NCI-H524 treated with DMSO at 0.1 percent for 48 hours (cell line): ENCODE measurements around the gene TRPM3.
"Not testable (repeated sequence)": the region's sequence is repeated elsewhere in the genome, so short reads cannot be mapped to it uniquely, and the experiment has no call there.

Experiments
- DNase-seq: peaks from one replicate; lab custom pipeline; 2025; lab: John Stamatoyannopoulos, UW

The TRPM3 gene

DNA sequence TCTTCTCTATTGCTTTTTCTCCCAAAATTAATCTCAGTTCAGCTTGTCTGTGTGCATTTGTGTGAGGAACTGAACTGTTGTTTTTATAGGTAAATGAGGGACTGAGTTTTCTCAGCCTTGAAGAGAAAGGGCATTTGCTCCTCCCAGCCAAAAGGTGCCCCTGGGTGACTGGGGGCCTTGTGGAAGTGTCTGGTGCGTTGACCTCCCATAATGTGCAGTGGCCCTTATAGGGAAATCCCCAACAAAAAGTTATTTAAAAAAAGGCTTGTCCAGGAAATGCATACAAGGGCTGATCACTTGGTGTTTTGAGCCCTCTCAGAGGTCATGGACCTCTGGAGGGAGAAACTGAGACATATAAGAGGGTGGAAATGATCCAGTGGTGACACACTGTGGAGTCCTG is 467.3 kb downstream of the TRPM3 start:
- no peak for DNase-seq

DNA sequence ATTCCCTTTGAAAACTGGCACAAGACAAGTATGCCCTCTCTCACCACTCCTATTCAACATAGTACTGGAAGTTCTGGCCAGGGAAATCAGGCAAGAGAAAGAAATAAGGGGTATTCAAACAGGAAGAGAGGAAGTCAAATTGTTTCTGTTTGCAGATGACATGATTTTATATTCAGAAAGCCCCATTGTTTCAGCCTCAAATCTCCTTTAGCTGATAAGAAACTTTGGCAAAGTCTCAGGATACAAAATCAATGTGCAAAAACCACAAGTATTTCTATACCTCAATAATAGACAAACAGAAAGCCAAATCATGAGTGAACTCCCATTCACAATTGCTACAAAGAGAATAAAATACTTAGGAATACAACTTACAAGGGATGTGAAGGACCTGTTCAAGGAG is 476.8 kb downstream of the TRPM3 start:
- DNase-seq, result not testable (repeated sequence)

DNA sequence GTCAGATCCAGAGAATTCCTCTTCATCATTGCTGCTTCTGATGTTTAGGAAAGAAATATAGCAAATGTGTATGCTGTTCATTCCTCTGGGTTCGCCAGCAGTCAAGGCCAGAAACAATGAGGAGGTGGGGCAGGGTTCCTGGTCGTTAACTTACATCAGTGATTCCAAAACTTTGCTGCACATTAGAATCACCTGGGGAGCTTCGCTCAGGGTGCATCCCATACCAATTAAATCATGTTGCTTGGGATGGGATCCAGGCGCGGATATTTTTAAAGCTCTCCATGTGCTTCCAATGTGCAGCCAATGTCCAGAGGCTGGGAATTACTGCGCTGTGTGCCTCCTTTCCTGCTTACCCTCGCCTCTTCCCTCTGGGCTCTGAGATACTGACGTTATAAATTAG is 479.1 kb downstream of the TRPM3 start:
- no peak for DNase-seq

DNA sequence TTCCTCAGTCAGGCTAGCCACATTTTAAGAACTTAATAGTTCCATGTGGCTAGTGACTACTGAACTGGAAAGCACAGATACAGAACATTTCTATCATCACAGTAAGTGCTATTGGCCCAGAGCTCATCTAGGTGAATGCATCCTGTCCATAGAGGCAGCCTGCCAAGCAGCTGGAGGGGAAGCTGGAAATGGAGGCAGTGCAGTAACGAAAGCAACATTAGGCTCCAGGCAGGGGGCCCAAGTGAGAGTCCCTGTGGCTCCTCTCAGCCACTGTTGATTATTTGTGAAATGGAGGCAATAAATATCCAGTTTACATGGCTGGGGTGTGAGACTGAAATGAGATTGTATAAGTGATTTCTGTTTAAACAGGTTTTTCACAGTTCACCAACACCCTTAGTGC is 479.8 kb downstream of the TRPM3 start:
- no peak for DNase-seq

DNA sequence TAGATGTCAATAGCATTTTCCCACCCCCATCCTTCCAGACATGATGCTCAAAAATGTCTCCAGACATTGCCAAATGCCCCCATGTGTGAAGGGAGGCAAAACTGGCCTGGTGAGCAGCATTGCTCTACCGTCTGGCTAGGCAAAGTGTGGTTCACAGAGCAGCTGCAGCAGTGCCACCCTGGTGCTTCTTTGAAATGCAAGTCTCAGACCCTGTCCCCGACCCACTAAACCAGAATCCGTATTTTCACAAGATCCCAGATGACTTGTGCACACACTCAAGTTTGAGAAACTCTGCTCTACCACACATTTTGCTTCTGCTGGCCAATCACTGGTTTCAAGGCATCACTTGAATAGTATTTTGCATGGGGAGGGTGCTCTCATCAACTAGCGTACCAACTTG is 480.4 kb downstream of the TRPM3 start:
- DNase-seq, result no peak

DNA sequence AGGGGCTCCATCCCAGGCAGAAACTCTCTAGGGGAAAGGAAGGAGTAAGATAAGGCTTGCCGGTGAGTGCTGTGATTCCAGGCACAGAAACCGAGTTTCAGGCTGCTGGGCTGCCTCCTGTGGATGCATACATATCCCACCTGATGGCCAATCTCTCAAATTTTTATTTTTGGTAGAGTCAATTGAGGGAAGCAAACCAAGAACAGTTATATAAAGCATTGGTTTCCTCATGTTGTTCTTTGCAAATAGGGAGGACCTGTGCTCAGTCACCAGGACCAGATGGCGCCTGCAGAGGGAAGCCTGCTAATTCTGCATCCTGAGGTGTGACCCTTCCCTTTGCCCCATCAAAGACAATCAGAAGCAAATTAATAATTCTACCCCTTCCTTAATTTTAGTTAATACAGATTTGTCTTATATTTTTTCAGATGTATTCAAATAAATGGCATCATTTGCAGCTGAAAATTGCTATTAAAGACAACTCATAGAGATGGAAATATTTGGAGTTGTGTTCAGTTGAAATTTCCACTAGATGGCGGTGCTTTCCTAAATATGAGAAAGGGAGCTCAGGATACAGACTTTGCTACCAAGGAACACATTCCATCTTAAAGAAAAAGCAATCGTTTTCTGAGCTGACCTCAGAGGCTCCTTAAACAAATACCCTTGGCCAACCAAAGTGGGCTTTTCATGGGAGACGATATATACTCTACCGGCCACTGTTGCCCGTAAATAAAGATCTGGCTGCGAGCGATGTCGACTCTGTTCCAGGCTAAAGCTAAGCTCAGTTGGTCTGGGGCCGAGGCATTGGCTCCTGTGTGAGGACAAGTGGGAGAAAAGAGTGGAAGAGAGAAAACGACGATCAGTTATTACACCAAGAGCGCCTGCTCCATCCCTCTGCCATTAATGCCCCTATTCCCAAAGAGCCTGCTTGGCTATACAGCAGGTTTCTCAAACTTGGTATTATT is 481.3 kb downstream of the TRPM3 start:
- no peak for DNase-seq

DNA sequence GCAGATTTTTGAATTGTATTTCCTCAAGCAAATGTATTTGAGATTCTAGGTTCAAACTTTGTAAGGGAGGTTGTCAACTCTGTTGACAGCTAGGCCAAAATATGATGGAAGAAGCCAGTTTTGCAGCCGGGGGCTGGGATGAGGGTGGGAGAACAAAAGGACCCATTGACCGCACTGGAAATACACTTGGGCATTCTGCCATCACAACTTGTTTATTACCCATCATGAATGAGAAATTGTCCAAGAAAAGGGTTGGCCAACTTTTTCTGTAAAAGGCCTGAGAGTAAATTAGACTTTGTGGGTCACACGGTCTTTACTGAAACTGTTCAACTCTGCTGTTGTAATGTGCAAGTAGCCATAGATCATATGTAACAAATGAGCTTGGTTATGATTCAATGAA is 485.6 kb downstream of the TRPM3 start:
- DNase-seq, result no peak

DNA sequence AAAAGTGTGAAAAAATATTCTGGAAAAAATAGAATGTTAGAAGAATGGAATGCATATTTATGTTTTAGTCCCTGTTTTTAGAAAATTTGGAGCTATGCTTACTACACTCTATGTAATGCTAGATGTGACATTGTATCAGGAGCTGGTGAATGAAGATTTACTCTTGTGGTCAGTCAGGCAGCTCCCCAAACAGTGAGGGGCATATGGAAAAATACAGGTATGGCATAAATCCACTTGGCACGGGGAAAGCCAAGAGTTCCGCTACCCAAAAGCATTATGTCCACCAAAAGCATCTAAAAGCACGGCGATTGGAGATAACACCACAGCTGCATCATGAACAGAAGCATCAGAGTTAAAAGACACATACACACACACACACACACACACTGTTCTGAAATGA is 486.7 kb downstream of the TRPM3 start:
- DNase-seq, result no peak

DNA sequence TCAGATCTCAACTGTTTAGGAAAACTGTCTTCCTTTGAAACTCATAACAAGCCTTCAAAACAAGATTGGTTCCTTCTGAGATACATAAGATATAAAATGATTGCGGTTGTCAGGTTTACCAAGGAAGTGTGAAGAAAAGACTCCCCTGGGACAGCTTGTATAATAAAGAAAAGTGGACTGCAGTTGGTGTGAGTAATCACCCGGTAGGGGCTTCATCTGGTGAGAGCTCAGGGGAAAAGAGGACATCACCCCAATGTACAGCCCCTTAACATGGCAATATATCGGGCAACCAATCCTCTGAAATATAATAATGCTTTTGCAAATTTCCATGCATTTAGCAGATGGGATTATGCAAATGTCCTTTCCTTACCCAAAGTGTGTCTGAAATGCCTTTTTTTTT is 490.4 kb downstream of the TRPM3 start:
- no peak for DNase-seq

DNA sequence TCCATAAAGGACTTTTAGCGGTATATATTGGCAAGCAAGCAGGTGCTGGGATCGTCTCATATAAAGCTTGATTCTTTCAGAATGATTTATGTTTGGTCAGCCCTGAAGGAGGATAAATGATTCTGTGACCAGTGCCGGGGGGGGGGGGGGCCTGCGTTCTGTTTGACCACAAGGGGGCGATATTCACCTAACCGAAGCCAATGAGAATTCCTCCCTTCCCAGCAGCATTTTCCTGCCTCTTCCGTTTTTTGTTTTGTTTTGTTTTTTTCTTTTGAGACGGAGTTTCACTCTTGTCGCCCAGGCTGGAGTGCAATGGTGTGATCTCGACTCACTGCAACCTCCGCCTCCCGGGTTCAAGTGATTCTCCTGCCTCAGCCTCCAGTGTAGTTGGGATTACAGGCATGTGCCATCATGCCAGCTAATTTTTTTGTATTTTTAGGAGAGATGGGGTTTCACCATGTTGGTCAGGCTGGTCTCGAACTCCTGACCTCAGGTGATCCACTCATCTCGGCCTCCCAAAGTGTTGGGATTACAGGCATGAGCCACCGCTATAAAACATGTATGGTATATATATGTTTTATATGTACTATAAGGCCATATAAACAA is 492.2 kb downstream of the TRPM3 start:
- not testable (repeated sequence) for DNase-seq

DNA sequence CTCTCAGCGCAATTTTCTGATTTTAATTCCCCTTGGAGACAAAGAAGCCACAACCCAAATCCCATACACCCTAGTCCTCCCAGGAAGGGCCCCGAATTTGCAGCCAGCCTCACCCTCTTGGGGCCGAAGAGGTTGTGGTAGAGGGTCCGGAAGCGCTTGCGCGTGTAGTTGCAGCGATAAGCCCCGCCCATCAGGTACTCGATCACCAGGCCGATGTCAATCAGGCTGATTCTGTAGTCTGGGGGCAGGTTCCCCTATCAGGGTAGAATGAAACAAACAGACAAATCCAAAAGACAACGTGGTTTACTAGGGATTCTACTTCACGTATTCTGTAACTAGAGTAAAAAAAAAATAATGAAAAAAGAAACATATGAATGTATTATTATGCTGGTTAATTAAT is 496.3 kb downstream of the TRPM3 start:
- no peak for DNase-seq

DNA sequence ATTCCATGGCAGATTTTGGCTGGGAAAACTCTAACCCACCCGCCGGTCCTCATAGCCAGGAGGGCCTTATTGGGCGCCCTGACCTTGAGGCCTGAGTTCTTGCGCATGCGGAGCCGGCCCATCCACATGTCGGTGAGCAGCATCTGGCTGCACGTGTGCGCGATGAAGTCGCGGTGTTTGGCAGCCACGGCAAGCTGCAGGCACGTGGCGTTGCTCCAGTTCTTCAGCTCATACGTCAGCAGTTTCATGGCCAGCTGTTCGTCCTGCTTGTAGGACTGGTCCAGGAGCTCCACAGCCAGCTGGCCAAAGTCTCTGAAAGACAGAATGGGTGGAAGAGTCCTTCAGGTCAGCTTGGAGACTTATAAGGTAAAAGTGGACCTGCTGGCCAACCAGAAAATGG is 502.6 kb downstream of the TRPM3 start:
- DNase-seq, result no peak

DNA sequence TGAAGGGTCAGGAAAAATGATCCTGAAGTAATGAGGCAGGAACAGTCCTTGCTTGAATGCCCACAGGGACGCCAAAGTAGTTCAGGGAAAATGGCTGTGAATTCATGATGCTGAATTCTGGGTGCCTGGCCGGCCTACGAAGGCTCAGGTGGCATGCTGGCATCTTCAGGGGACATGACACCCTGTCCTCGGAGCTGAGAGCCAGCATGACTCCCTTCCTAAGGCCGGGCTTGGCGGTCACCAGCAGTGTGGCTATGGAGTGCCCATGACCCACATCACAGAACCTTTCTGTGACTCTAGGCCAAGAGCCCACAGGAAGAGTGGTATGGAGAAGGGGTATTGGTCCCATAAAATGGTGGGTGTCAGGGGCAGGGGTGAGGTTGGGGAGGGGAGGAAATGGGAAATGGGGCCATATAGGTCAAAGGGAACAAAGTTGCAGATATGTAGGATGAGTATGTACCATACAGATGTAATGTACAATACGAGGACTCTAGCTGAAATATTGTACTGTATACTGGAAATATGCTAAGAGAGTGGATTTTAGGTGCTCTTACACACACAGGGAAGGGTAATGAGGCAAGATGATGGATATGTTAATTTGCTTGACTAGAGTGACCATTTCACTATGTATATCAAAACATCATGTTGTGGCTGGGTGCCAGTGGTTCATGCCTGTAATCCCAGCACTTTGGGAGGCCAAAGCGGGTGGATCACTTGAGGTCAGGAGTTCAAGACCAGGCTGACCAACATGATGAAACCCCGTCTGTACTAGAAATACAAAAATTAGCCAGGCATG is 504.2 kb downstream of the TRPM3 start:
- no peak for DNase-seq

DNA sequence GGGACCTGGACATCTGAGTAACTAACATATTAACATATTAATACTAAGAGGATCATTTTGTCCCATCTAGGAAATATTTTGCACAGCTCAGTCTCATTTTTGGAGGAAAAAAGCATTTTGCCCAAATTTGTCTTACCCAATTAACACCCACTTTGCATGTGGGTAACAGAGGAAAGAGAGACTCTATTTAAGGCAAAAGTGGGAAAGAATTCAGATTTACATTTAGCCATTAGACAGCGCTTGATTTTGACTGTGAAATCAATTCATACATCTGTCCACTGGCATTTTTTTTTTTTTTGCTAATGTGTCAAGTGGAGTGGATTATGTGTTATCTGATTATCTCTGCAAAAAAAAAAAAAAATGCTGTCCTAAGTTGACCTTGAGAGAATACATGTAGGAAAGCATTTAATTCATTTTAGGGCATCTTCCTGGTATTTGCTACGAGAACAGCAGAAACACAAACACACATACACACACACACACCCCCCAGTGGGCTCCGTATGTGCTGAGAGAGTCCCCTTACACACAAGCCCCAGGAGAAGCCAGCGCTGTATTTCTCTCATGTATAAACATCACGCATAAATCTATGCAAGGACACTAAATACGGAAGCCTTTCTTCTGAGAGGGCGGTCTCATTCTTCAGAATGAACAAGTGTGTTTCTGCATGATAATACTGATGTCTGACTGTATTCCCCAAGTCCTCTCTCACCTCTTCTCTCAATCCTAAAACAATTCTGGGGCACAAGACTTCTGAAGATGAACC is 505.0 kb downstream of the TRPM3 start:
- DNase-seq, result no peak

DNA sequence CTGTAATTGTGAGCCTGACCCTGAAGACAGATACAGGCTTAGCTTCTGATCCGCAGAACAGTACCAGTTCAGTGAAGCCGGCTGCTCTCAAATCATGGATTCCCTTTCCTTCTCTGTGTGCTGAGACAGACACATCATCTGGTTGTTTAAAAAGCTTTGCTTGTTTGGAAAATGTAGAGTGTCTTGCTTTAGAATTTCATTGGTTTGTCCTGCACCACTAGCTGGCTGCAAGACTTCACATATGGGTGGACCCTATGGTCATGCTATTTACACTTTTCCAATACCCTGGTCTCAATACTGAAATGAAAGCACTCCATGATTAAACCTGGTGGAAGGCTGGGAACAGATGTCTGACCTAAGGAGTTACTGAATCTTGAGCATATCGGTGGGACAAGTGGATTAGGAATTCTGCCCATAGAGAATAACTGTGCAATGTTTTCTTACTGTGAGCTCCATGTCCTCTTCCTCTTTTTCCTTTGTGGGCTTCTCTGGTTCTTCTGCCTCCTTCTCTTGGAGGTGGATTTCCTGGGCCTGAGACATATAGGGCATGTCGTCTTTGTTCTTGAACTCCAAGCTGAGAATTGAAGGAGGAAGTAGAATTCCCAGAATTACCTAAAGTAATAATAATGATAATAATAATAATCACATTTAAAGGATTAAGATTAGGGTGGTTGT is 505.8 kb downstream of the TRPM3 start:
- peak; percentile 72 for DNase-seq

DNA sequence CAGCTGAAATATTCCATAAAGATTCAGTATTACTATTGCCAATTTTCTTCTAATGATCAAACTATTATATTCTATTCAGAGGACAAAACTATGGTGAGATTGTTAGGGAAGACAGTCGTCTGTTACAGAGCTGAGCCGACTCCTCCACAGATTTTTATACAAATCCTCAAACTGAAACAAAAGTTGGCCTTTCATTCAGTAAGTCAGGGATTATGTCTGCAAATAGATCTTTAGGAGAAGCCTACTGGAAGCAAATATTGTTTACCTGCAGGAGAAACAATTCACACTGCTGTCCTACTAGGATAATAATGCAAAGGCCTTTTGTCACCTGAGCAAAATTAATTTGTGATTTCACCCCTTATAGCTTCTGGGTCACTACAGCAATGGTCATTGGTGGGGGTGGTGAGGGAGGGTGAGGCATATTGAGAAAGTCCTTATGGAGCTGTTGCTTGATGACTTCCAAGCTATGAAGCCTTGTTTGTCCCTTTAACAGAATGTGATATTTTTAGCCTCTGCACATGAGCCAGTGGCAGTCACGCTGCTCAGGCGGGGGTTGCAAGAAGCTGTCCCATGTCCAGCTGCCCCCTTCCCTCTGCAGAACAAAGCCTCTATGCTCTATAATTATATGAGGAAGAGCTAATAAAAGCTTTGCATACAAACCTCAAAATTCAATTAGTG is 506.5 kb downstream of the TRPM3 start:
- DNase-seq, result no peak

DNA sequence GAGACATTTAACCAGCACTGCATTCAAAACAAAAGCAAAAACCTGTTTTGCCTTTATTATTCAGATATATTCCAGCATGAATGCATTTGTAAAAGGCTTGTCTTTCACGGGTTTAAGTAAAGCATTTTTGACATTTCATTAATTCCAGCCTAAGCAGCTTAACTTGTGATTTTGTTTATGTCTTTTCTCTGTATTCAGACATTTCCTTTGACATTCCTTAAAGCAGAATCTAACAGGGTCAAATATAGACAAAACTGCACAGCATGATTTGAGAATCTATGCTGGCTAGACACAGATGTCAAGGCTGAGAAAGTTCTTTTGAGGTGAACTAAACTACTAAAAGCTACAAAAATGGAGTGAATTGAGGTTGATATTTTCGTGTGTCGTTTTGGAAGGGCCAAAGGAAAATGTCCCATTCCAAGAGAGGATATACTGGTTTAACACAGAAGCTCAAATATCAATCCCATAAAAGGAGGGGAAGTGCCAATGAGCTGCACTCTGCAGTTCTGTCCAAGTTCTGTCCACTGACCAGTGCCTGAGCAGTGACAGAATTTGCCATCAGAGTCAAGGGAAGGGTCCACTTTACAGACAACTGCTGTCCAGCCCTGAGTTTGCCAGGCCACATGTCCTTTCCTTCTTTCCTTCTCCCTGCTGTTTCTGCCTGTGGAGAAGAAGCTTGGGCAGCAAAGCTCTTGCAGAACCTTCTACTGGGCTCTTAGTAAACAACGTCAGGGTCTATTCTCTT is 508.2 kb downstream of the TRPM3 start:
- no peak for DNase-seq

DNA sequence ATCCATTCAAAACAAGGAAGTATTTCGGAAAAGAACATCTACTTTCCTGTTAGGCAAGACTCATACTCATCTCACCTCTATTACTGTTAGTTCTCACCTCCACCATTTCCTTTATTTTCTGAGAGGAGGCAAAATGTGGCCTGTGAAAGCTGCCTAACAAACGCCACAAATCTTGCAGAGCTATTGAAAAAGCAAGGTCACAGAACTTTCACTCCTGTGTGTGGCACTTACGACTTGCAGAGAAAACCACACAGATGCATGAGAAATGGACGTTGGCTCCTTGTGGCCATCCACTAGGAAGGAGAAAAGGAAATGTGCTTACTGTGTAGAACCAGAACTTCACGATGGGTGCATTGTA is 511.2 kb downstream of the TRPM3 start:
- DNase-seq, result no peak

DNA sequence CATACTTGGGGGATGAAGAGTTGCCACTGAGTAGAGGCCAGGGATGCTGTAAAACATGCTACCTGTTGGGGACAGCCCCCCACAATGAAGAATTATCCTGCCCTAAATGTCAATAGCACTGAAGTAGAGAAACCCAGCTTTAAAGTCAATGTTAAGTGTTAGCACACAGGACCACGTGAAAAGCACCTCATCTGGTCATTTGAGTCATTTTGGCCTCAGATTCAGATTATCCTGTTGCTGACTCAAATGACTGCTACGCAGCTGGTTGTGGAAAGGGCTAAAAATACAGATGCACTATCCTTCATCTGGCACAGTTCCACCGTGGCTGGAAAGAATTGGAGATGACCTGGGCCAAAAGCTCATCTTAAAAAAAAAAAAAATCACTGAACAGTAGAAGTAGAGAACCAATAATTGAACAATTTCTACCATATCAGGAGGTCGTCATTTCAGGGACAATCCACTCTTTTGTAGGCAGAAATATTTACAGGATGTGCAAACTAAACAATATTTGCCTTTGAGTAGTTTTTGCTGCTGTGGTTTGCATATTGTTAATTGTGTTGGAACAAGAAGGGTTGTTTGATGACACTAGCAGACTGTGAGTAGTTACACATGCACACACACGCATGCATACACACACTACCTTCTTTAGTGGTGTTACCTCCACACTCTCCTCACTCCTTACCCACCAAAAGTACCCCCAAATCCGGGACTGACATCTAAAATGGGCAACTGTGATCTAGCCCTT is 511.7 kb downstream of the TRPM3 start:
- no peak for DNase-seq

DNA sequence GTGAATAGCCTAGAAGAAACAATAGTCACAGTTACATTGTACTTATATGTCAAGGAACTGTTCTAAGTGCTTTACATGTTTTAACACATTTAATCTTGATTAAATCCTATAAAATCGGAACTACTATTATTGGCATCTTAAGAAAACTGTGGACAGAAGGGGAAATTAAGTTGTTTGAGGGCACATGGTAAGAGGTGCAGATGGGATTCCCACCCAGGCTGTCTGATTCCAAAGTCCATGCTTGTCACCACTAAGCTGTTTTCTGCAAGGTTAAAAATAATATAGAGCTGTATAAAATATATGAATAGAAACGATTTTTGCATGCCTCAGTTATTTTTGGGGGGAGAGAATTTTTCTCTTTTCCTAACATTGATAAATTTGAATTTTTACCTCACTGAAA is 512.4 kb downstream of the TRPM3 start:
- no peak for DNase-seq
